ENCODE data around the gene TSHZ2.

DNA sequence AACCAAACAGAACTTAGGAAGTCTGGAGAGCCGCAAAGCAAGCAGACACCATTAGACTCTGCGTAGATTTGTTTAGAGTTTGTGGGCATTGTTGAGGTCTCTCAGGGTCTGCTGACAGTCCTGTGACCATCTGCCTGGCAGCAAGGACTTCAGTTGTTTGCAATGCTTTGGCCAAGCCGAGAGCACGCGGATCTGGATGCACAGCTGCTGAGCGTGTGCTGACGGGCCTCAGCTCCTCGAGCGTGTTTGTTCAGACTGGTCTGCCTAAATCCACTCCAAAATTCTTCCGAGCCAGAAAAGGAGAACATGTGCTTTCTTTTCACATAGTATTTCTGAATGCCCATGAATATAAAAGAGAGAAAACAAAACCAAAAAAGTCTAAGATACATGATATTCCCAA is 462.5 kb downstream of the TSHZ2 start:
- no peak for TF ChIP-seq ZNF384 (IDR thresholded peaks at IDR 0.05)
- no peak for TF ChIP-seq FOXK2 (IDR thresholded peaks at IDR 0.05)
- no peak for TF ChIP-seq BHLHE40 (IDR thresholded peaks at IDR 0.05; ENCODE audit: borderline replicate concordance)
- TF ChIP-seq SP1 (IDR thresholded peaks at IDR 0.05): no peak

Data from HEK293T (cell line).